ENCODE results near the gene ABL1.

Gene ABL1

DNA sequence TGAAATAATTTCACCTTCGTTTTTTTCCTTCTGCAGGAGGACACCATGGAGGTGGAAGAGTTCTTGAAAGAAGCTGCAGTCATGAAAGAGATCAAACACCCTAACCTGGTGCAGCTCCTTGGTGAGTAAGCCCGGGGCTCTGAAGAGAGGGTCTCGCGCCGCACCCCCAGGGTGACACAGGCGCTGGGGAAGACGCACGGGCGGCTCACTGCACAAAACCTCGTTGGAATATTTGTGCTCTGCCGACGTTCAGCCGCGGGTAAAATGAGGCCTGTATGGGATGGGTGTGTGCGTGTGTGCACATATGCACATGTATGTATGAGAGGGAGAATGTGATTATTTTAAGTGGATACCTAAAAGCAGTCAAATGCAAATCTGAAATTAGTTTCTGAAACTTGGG, 37.0 kb downstream of the ABL1 start:
- no peak for DNase-seq (ENCODE audit: low read depth)

DNA sequence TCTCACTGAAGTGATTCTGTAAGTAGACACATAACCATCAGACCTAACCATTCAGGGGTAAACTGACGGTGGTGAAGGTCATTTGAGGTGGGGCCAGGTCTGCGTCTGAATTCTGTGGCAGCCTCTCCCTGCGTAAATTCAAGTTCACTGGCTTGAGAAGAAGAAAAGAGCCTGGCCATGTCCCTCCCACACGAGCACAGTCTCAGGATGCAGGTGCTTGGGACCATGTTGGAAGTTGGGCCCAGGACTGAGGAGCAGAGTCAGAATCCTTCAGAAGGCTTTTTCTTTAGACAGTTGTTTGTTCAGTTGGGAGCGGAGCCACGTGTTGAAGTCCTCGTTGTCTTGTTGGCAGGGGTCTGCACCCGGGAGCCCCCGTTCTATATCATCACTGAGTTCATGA, 37.5 kb downstream of the ABL1 start:
- DNase-seq (ENCODE audit: low read depth): no peak

DNA sequence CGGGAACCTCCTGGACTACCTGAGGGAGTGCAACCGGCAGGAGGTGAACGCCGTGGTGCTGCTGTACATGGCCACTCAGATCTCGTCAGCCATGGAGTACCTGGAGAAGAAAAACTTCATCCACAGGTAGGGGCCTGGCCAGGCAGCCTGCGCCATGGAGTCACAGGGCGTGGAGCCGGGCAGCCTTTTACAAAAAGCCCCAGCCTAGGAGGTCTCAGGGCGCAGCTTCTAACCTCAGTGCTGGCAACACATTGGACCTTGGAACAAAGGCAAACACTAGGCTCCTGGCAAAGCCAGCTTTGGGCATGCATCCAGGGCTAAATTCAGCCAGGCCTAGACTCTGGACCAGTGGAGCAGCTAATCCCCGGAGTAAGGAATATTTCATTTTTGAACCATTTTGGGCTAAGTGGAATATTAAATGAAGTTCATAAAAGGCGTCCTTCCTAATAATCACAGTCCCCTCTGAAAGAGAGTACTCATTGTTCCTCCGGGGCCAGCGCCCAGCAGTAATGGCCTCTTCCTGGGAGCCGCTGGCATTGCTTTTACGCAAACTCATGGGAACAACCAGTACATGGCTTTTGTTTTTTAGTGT, 38.0 kb downstream of the ABL1 start:
- DNase-seq (ENCODE audit: low read depth): no peak

DNA sequence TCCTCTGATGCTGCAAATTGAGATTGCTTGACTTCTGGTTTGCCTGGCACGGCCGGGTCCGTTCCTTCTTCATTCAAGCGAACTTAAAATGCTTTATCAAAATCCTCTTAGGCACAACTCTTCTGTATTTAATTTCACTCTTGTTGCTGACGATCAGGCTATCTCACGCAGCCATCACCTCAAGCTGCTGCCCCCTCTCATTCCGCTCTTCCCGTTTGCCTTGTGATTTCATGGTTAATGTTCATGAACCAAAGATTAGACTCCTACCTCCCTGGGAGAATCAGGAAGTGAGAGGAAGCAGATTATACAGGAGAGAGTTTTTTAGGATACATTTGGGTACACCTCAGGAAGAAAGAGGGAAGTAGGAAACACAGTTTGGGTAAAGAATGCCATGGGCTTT, 38.9 kb downstream of the ABL1 start:
- DNase-seq (ENCODE audit: low read depth): no peak

DNA sequence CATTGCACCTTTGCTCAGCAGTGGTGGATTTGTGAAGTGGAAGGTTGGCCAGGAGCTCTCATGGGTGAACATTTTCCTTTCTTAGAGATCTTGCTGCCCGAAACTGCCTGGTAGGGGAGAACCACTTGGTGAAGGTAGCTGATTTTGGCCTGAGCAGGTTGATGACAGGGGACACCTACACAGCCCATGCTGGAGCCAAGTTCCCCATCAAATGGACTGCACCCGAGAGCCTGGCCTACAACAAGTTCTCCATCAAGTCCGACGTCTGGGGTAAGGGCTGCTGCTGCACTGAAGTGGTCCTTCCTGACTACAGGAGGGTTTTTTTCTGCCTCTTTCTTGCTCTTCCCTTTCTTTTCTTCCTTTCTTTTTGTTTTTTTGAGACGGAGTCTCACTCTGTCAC, 39.7 kb downstream of the ABL1 start:
- no peak for DNase-seq (ENCODE audit: low read depth)

DNA sequence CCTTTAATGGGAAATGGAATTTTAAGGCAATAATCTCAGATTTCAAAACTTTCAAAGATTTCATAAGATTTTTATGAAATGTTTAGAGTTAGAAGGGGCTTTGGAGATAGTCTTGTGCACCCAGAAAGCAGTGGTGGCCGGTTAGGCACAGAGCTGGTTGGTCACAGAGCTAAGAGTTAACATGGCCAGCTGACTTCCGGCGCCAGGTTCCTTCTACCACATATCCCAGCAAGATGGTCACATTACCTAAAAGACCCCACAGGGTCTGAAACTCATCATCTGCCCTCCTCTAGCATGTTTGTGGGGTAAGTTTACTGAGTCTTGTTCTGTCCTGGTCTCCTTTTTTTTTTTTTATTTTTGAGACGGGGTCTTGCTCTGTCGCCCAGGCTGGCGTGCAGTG, 42.2 kb downstream of the ABL1 start:
- no peak for DNase-seq (ENCODE audit: low read depth)

DNA sequence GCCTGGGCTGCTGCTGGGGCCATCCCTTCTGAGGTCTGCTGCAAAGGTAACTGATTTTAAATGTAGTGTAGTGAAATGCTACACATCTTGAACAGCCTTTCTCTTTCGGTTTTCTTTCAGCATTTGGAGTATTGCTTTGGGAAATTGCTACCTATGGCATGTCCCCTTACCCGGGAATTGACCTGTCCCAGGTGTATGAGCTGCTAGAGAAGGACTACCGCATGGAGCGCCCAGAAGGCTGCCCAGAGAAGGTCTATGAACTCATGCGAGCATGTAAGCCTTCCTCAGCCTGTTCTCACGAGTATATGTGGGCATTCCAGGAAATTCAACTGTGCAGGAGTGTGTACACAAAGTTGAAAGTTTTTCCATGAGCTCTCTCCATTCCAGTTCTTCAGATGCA, 43.2 kb downstream of the ABL1 start:
- no peak for DNase-seq (ENCODE audit: low read depth)

DNA sequence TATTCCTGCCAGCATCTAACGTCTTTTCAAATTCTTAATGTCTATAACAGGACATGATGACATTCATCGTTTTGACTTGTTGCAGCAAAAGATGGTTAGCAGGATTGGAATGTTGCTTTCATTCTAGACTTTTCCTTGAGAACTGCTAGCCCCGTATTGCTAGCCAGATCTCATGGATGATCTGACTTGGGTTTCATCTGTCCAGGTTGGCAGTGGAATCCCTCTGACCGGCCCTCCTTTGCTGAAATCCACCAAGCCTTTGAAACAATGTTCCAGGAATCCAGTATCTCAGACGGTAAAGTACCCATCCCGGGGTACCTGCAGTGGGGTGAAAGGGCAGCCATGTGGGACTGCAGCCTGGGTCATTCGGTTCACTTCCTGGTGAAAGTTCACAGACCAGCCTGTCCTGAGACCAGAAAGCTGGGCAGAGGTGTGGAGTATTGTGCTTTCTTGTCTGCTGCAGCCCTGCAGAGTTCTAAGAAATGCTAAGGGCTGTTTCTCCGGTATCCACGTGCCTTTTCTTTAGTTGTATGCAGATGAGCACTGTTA, 44.9 kb downstream of the ABL1 start:
- DNase-seq (ENCODE audit: low read depth): no peak

DNA sequence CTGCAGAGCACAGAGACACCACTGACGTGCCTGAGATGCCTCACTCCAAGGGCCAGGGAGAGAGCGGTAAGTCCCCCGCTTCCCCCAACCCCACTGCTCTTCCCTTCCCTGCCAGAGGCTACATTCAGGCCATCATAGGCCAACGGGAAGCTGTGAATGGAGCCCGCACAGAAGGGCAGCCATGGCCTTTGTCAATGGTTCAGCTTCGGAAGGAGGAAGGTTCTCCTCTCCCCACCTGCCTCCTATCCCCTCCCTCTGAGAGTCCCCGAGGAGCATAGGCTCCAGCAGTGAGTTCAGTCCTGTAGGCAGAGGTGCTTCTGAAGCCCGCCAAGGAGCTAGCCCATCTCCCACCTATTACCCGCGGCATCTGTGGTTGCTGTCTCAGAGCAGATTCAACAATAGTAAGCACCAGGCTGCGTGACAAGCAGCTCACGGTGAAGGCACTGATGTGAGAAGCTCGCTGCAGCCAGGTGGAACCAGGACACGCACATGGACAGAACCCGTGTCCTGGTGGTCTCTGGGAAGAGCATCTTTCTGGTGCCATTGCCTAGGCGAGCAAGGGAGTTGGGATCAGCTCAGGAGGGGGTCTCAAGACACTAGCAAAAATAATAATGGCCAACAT, 45.7 kb downstream of the ABL1 start:
- DNase-seq (ENCODE audit: low read depth): no peak

DNA sequence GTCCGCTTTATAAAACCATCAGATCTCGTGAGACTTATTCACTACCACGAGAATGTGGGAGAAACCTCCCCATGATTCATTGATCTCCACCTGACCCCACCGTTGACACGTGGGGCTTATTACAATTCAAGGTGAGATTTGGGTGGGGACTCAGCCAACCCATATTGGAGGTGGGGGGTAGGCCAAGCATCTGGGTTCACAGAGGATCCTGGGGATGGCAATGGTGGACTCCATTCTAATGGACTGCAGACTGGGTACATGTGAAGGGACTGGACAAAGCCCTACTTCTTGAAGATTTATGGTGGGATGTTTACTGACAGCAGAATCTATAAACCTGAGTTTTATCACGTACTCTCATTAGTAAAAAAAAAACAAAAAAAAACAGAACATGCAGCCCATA, 46.5 kb downstream of the ABL1 start:
- DNase-seq (ENCODE audit: low read depth): no peak

DNA sequence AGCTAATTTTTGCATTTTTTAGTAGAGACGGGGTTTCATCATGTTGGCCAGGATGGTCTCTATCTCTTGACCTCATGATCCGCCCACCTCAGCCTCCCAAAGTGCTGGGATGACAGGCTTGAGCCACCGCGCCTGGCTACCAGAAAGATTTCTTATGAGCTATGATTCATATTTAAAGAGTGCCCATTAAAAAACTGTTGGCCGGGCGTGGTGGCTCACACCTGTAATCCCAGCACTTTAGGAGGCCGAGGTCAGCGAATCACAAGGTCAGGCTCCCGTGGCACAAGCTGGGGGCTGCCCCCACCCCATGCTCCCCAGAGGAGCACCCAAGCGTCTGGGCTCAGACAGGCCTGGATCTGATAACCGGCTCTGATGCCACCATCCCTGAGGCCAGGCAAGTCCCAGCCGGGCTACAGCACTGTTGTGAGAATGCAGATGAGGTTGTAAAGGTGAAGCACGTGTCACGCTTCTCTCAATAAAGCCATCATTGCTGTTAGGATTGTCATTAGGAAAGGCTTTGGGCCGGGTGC, 47.7 kb downstream of the ABL1 start:
- no peak for DNase-seq (ENCODE audit: low read depth)

DNA sequence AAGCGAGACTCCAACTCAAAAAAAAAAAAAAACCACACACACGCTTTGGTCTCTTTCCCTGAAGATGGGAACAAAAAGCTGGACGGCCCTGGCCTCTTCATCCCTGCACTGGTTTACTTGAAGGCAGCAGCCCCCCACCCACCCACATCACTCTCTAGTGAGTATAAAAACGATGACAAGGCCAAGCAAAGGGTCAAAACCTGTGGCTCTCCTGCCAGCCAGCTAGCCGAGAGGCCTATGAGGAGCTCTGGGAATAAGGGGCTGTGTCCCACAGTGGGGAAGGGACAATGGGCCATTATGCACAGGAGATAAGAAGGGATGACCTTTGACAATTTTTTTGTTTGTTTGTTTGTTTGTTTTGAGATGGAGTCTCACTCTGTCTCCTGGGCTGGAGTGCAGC, 48.4 kb downstream of the ABL1 start:
- no peak for DNase-seq (ENCODE audit: low read depth)

DNA sequence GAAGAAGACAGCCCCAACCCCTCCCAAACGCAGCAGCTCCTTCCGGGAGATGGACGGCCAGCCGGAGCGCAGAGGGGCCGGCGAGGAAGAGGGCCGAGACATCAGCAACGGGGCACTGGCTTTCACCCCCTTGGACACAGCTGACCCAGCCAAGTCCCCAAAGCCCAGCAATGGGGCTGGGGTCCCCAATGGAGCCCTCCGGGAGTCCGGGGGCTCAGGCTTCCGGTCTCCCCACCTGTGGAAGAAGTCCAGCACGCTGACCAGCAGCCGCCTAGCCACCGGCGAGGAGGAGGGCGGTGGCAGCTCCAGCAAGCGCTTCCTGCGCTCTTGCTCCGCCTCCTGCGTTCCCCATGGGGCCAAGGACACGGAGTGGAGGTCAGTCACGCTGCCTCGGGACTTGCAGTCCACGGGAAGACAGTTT, 49.1 kb downstream of the ABL1 start:
- no peak for DNase-seq (ENCODE audit: low read depth)

DNA sequence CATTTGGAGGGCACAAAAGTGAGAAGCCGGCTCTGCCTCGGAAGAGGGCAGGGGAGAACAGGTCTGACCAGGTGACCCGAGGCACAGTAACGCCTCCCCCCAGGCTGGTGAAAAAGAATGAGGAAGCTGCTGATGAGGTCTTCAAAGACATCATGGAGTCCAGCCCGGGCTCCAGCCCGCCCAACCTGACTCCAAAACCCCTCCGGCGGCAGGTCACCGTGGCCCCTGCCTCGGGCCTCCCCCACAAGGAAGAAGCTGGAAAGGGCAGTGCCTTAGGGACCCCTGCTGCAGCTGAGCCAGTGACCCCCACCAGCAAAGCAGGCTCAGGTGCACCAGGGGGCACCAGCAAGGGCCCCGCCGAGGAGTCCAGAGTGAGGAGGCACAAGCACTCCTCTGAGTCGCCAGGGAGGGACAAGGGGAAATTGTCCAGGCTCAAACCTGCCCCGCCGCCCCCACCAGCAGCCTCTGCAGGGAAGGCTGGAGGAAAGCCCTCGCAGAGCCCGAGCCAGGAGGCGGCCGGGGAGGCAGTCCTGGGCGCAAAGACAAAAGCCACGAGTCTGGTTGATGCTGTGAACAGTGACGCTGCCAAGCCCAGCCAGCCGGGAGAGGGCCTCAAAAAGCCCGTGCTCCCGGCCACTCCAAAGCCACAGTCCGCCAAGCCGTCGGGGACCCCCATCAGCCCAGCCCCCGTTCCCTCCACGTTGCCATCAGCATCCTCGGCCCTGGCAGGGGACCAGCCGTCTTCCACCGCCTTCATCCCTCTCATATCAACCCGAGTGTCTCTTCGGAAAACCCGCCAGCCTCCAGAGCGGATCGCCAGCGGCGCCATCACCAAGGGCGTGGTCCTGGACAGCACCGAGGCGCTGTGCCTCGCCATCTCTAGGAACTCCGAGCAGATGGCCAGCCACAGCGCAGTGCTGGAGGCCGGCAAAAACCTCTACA, 49.8 kb downstream of the ABL1 start:
- no peak for DNase-seq (ENCODE audit: low read depth)

DNA sequence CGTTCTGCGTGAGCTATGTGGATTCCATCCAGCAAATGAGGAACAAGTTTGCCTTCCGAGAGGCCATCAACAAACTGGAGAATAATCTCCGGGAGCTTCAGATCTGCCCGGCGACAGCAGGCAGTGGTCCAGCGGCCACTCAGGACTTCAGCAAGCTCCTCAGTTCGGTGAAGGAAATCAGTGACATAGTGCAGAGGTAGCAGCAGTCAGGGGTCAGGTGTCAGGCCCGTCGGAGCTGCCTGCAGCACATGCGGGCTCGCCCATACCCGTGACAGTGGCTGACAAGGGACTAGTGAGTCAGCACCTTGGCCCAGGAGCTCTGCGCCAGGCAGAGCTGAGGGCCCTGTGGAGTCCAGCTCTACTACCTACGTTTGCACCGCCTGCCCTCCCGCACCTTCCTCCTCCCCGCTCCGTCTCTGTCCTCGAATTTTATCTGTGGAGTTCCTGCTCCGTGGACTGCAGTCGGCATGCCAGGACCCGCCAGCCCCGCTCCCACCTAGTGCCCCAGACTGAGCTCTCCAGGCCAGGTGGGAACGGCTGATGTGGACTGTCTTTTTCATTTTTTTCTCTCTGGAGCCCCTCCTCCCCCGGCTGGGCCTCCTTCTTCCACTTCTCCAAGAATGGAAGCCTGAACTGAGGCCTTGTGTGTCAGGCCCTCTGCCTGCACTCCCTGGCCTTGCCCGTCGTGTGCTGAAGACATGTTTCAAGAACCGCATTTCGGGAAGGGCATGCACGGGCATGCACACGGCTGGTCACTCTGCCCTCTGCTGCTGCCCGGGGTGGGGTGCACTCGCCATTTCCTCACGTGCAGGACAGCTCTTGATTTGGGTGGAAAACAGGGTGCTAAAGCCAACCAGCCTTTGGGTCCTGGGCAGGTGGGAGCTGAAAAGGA, 50.7 kb downstream of the ABL1 start:
- no peak for DNase-seq (ENCODE audit: low read depth)

DNA sequence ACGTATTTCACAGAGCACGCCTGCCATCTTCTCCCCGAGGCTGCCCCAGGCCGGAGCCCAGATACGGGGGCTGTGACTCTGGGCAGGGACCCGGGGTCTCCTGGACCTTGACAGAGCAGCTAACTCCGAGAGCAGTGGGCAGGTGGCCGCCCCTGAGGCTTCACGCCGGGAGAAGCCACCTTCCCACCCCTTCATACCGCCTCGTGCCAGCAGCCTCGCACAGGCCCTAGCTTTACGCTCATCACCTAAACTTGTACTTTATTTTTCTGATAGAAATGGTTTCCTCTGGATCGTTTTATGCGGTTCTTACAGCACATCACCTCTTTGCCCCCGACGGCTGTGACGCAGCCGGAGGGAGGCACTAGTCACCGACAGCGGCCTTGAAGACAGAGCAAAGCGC, 51.9 kb downstream of the ABL1 start:
- no peak for DNase-seq (ENCODE audit: low read depth)

DNA sequence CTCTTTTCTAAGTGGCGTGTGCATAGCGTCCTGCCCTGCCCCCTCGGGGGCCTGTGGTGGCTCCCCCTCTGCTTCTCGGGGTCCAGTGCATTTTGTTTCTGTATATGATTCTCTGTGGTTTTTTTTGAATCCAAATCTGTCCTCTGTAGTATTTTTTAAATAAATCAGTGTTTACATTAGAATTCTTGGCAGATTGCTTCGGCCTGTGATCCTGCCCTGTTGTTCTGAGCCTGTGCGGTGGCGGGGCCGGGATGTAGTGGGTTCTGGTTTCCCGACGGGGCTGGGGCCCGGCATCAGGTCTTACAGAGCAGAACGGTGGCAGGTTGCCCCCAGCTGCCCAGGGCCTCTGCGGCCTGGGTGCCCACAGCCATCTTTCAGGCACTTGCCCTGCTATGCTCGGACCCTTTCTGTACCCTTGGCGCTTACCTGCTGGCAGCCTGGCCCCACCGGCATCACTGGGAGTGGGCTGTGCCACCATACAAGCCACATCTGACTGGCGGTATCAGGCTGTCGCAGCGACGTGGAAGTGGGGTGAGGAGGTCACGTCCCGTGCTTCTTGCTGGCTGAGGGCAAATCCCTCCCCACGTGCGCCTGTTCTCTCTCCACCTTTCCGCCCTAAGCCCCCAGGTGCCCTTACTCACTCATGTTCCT, 52.6 kb downstream of the ABL1 start:
- no peak for DNase-seq (ENCODE audit: low read depth)

DNA sequence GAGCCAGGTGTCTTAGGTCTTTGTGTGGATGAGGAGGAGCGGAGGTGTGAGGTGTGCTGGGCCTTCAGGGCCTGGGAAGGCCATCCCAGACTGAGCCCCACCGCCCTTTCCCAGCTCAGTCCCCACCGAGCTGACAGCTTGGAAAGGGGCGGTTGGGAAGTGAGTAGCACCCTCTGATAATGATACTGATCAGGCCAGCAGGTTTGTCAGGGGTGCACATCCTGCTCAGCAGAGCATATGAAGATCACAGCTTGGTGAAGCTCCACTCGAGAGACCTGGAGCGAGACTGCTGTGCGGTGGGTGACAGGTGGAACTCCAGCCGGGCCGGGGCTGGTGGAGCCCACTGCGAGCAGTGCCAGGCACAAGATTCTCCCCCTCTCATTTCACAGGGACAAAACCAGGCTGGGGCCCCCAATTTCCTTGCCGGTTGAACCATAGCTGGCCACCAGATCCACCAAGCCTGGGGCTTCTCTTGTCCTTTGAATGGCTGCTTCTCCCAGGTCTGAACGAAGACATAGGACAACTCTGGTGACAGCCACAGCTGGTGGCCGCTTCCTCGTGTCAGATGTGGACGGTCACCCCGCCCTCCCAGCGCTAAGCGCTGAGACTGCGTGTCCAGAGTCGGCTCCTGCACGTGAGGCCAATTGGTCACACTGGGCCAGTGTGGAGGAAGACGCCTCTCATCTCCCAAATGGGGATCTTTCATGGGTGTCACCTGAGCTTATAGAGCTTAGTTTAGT, 53.3 kb downstream of the ABL1 start:
- no peak for DNase-seq (ENCODE audit: low read depth)

DNA sequence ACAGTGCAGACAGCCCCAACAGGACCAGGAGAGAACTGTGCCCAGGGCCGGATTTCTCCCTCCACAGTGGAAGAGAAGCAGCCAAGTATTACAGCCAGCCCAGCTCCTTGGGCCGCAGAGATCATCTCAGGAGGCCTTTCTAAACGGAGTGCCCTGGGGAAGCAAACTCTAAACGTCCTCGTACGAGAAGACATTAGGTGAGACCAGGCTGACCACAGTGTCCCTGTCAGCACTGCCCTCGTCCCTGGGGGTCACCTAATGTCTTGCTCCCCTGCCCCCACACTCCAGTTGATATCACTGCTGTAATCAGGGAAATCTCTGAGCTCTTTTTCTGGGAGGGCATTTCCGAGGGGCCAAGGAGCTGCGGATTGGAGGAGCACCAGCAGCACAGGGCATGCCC, 55.1 kb downstream of the ABL1 start:
- DNase-seq (ENCODE audit: low read depth): no peak

DNA sequence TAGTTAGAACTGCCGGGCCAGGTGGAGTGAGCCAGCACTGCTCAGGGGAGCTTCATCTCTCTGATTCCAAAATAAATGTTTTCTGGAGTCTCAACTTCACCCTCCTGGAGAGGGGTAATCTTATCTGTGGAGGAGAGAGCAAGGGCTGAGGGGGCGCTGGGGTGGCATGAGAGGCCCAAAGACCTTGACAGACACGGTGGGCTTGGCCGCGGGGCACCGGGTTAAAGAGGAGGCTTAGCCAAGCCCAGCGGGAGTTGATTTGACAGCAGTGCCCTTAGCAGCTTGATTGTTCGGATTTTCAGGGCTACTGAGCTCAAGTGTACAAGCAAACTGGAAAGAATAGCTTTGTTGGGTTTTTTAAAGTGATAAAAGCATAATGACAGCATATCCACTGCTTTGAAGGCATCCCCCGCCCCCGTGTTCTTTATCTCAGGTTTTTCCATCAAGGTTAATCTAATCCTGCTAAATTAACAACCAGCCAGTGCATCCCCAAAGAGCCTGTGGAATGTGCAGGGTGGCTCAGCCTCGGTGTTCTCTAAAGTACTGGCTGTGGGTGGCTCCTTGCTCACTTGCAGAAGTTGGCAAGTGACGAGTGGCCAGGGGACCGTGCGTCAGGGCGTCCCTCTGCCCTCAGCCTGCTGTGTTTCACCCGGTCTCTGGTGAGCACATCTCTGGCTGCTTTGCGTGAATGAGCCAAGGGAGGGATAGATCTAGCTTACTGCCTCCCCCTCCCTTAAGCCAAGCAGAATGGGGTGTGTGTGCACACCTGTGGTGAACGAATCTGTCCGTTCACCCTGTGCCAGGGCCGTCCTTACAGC, 56.0 kb downstream of the ABL1 start:
- DNase-seq (ENCODE audit: low read depth): no peak
